Right lobe of liver (tissue), 6 donors: ENCODE results near the gene PCA3. TPM values are rescaled to one million over a fixed set of nuclear protein-coding genes. Genes with fewer than 3 reads are reported as not detected.

Experiments used
- ATAC-seq, 4 donors: fragments of 200-7000 bp; cut with Tn5 transposase; one replicate each; pipeline ENCODE4 v1.9.1; 2020; ENCODE audit warnings: mild to moderate bottlenecking in 4 of 4, moderate library complexity in 4 of 4
- DNase-seq, 3 donors: peaks; one replicate each; pipeline ENCODE4 v3.0.0-alpha.2; 2020
- H3K27ac ChIP-seq, 3 donors: fragments of 200-600 bp; one replicate each; pipeline ENCODE4 v1.8.0; 2022
- H3K27me3 ChIP-seq, 2 donors: fragments of 200-600 bp; one replicate each; pipeline ENCODE4 v1.8.0; 2022
- H3K36me3 ChIP-seq, 4 donors: fragments of 200-600 bp; sonication (generic) in 1 of 4; one replicate each; pipeline versions ENCODE4 v1.5.1 to v1.8.0; 2017 to 2022; ENCODE audit warnings: control low read depth in 1 of 4
- H3K4me1 ChIP-seq, 4 donors: fragments of 200-600 bp; sonication (generic) in 1 of 4; one replicate each; pipeline versions ENCODE4 v1.5.1 to v1.8.0; 2017 to 2022; ENCODE audit warnings: control low read depth in 1 of 4
- H3K4me3 ChIP-seq, 3 donors: fragments of 200-600 bp; one replicate each; pipeline ENCODE4 v1.8.0; 2022
- H3K9me3 ChIP-seq, 4 donors: fragments of 200-600 bp; sonication (generic) in 1 of 4; one replicate each; pipeline versions ENCODE4 v1.5.1 to v1.8.0; 2017 to 2022; ENCODE audit warnings: control low read depth in 1 of 4
- CTCF ChIP-seq, 4 donors: fragments of 200-600 bp in 3 of 4; fragments of 450-650 bp in 1 of 4; IDR thresholded peaks; one replicate each; pipeline versions ENCODE4 v1.5.1 to v1.8.0; 2016 to 2022; ENCODE audit warnings: antibody characterized with exemption in 4 of 4, mild to moderate bottlenecking in 2 of 4
- POLR2A ChIP-seq: fragments of 450-650 bp; IDR thresholded peaks from one replicate; pipeline ENCODE4 v1.6.1; 2017; ENCODE audit warnings: antibody characterized with exemption, mild to moderate bottlenecking
- WGBS: methylation state at CpG from one replicate; pipeline ENCODE4 v1.1.6; 2018; ENCODE audit warnings: low coverage, low lambda C conversion rate; ENCODE audit not compliant: insufficient coverage; ENCODE audit errors: missing lambda C conversion rate; 5-methylcytosine and 5-hydroxymethylcytosine counted together
- intact Hi-C, 2 donors: fragments of 100-400 bp; cut with DNase I; formaldehyde crosslinking; loops; one replicate each; pipeline versions ENCODE4 v1.11.2 to v1.14.1; 2022
- total RNA-seq, 6 experiments: library from RNA; depleted of rRNA in 2 of 6; stranded (reverse); fragments of >200 nt in 2 of 6; fragmentation: NEBNext Ultra II Directional in 3 of 6; extraction: Animal tissue kit (Norgen Biotek cat#: 25700) in 3 of 6; gene quantifications; one replicate each; pipeline versions ENCODE4 v1.1.0 to v1.2.4, GENCODE V29; 2016 to 2023
- donor health status: DM: no; HTN: yes; CAD: no.
- donor health status: DM: no; HTN: no; CAD: no.
- donor health status: DM: no; HTN: no; CAD: no.
- donor health status: DM: no; HTN: yes; CAD: no.
- donor health status: DM: no; HTN: yes; CAD: no.

The PCA3 gene
- total RNA-seq, 6 experiments from 2014 or later, result 0.09 to 0.59 (median 0.46) TPM; not detected in 1

GRCh38 chr9:76743931-76744330 is 20.3 kb upstream of the PCA3 start:
- 20% methylated on average over 3 of the region's 3 CpGs for WGBS
- ATAC-seq, result no peak

GRCh38 chr9:76744336-76744735 is 19.9 kb upstream of the PCA3 start:
- no peaks in the 10 kb centered on the region for H3K36me3 ChIP-seq
- ATAC-seq, result no peak
- H3K4me1 ChIP-seq, result no peaks in the 10 kb centered on the region
- no peak overlapping the region for H3K4me3 ChIP-seq
- no peaks in the 10 kb centered on the region for H3K9me3 ChIP-seq
- no peak for DNase-seq
- no peak for TF ChIP-seq CTCF (IDR thresholded peaks at IDR 0.05)
- TF ChIP-seq POLR2A, result no peak
- no peaks in the 10 kb centered on the region for H3K27me3 ChIP-seq
- intact Hi-C loops, result no loop called here
- H3K27ac ChIP-seq, result no peak overlapping the region
- 14% methylated on average over 2 of the region's 3 CpGs for WGBS

More at GRCh38 chr9:76743931-76744330, 20.3 kb upstream of the PCA3 start:
- intact Hi-C loops, result no loop called here
- TF ChIP-seq POLR2A, result no peak
- no peak for DNase-seq
- no peaks in the 10 kb centered on the region for H3K9me3 ChIP-seq
- H3K4me1 ChIP-seq, result no peaks in the 10 kb centered on the region
- H3K27me3 ChIP-seq, result no peaks in the 10 kb centered on the region
- H3K36me3 ChIP-seq, result no peaks in the 10 kb centered on the region
- H3K4me3 ChIP-seq, result no peak overlapping the region
- H3K27ac ChIP-seq, result no peak overlapping the region

- ATAC-seq (no peak), DNase-seq (no peak)
- intact Hi-C loops, result no loop called here
- Histone ChIP-seq H3K4me3 (no peak overlapping the region), H3K4me1 (no peaks in the 10 kb centered on the region), H3K36me3 (no peaks in the 10 kb centered on the region), H3K27ac (no peak overlapping the region), H3K27me3 (no peaks in the 10 kb centered on the region), H3K9me3 (no peaks in the 10 kb centered on the region)
- 88% methylated on average over 3 of the region's 3 CpGs for WGBS
- TF ChIP-seq CTCF (IDR thresholded peaks at IDR 0.05), result no peak
- TF ChIP-seq POLR2A, result no peak
These were observed 13.2 kb upstream of the PCA3 start for GRCh38 chr9:76751001-76751400.

- TF ChIP-seq CTCF (IDR thresholded peaks at IDR 0.05), result no peak
- TF ChIP-seq POLR2A, result no peak
- H3K27me3 ChIP-seq, result no peaks in the 10 kb centered on the region
- no peaks in the 10 kb centered on the region for H3K4me1 ChIP-seq
- ATAC-seq, result peak in 2 of 4 donors; percentile 20 to 38
- no peaks in the 10 kb centered on the region for H3K9me3 ChIP-seq
- WGBS, result 64% methylated on average over 6 of the region's 6 CpGs
- H3K36me3 ChIP-seq, result no peaks in the 10 kb centered on the region
- H3K4me3 ChIP-seq, result no peak overlapping the region
- no peak for DNase-seq
- intact Hi-C loops, result no loop called here
- H3K27ac ChIP-seq, result no peak overlapping the region
These were observed 8.0 kb upstream of the PCA3 start for GRCh38 chr9:76756268-76756640.

GRCh38 chr9:76756941-76757673 is 7.1 kb upstream of the PCA3 start:
- no peak overlapping the region for H3K27ac ChIP-seq
- intact Hi-C loops, result no loop called here
- H3K27me3 ChIP-seq, result no peaks in the 10 kb centered on the region
- TF ChIP-seq POLR2A (no peak), CTCF (IDR thresholded peaks at IDR 0.05) (no peak)
- no peaks in the 10 kb centered on the region for H3K9me3 ChIP-seq
- H3K4me1 ChIP-seq, result no peaks in the 10 kb centered on the region
- WGBS, result 56% methylated on average over 3 of the region's 3 CpGs
- DNase-seq, result no peak
- no peak for ATAC-seq
- H3K36me3 ChIP-seq, result no peaks in the 10 kb centered on the region
- no peak overlapping the region for H3K4me3 ChIP-seq
